ENCODE data around the gene EIF2B4.
"Not testable (repeated sequence)": the region's sequence is repeated elsewhere in the genome, so short reads cannot be mapped to it uniquely, and the experiment has no call there.

The EIF2B4 gene

GRCh38 chr2:27320958-27321543 is 49.1 kb downstream of the EIF2B4 start:
- DNase-seq: peak; percentile 98
- in situ Hi-C loops (cut with HindIII; ENCODE audit: low pct_ligation_motif_present, low sequenced_read_pairs): no loop called here
- H3K27me3 ChIP-seq (replicated peaks): no peaks in the 10 kb centered on the region
- peak overlapping the region; percentile 91 for H3K27ac ChIP-seq
- peak overlapping the region; percentile 16 for H3K4me3 ChIP-seq (ENCODE audit: low read depth, low read length)
- H3K36me3 ChIP-seq (replicated peaks): no peaks in the 10 kb centered on the region
- peak; percentile 78 for TF ChIP-seq CTCF (IDR thresholded peaks at IDR 0.05; ENCODE audit: low read depth, low read length, missing control alignments)

GRCh38 chr2:27319839-27320238 is 50.3 kb downstream of the EIF2B4 start:
- in situ Hi-C loops (cut with HindIII; ENCODE audit: low pct_ligation_motif_present, low sequenced_read_pairs); H3K27me3 ChIP-seq (replicated peaks); H3K36me3 ChIP-seq (replicated peaks); H3K27ac ChIP-seq; H3K4me3 ChIP-seq (ENCODE audit: low read depth, low read length); DNase-seq: not testable (repeated sequence)

GRCh38 chr2:27316655-27317412 is 53.3 kb downstream of the EIF2B4 start:
- no peak for DNase-seq
- H3K27ac ChIP-seq: no peak overlapping the region
- H3K4me3 ChIP-seq (ENCODE audit: low read depth, low read length): no peak overlapping the region
- in situ Hi-C loops (cut with HindIII; ENCODE audit: low pct_ligation_motif_present, low sequenced_read_pairs): no loop called here
- no peaks in the 10 kb centered on the region for H3K27me3 ChIP-seq (replicated peaks)
- no peak for TF ChIP-seq CTCF (IDR thresholded peaks at IDR 0.05; ENCODE audit: low read depth, low read length, missing control alignments)
- peaks cover 3% of the 10 kb centered on the region for H3K36me3 ChIP-seq (replicated peaks)

GRCh38 chr2:27315122-27315521 is 55.0 kb downstream of the EIF2B4 start:
- H3K4me3 ChIP-seq (ENCODE audit: low read depth, low read length): no peak overlapping the region
- DNase-seq: no peak
- no peak for TF ChIP-seq CTCF (IDR thresholded peaks at IDR 0.05; ENCODE audit: low read depth, low read length, missing control alignments)
- H3K27me3 ChIP-seq (replicated peaks): no peaks in the 10 kb centered on the region
- peaks cover 3% of the 10 kb centered on the region for H3K36me3 ChIP-seq (replicated peaks)
- H3K27ac ChIP-seq: no peak overlapping the region
- in situ Hi-C loops (cut with HindIII; ENCODE audit: low pct_ligation_motif_present, low sequenced_read_pairs): no loop called here

- DNase-seq: no peak
- Histone ChIP-seq H3K4me3 (ENCODE audit: low read depth, low read length) (no peak overlapping the region), H3K36me3 (replicated peaks) (peaks cover 3% of the 10 kb centered on the region), H3K27ac (no peak overlapping the region), H3K27me3 (replicated peaks) (no peaks in the 10 kb centered on the region)
- in situ Hi-C loops (cut with HindIII; ENCODE audit: low pct_ligation_motif_present, low sequenced_read_pairs): no loop called here
- no peak for TF ChIP-seq CTCF (IDR thresholded peaks at IDR 0.05; ENCODE audit: low read depth, low read length, missing control alignments)
These were observed 55.4 kb downstream of the EIF2B4 start for GRCh38 chr2:27314709-27315108.
